ENCODE data around the gene PGM2.

The PGM2 gene

GRCh38 chr4:37852376-37852775, 25.9 kb downstream of the PGM2 start:
- TF ChIP-seq SIN3A (IDR thresholded peaks at IDR 0.05; ENCODE audit: borderline replicate concordance, insufficient read depth, low read length) = no peak
- no peak for TF ChIP-seq POLR2AphosphoS5 (IDR thresholded peaks at IDR 0.05; ENCODE audit: low read depth, low read length)
- TF ChIP-seq FOXP2 (optimal IDR thresholded peaks at IDR 0.05; ENCODE audit: borderline replicate concordance, extremely low read depth, extremely low read length, insufficient read depth) = no peak
- TF ChIP-seq TAF1 (IDR thresholded peaks at IDR 0.05; ENCODE audit: borderline replicate concordance, insufficient read depth, low read length) = no peak
- no peak for TF ChIP-seq REST (IDR thresholded peaks at IDR 0.05; ENCODE audit: insufficient read depth in 1 of 2, low read depth in 2 of 2, low read length in 2 of 2)

GRCh38 chr4:37858112-37858511, 31.6 kb downstream of the PGM2 start:
- TF ChIP-seq TAF1 (IDR thresholded peaks at IDR 0.05; ENCODE audit: borderline replicate concordance, insufficient read depth, low read length) = no peak
- no peak for TF ChIP-seq FOXP2 (optimal IDR thresholded peaks at IDR 0.05; ENCODE audit: borderline replicate concordance, extremely low read depth, extremely low read length, insufficient read depth)
- TF ChIP-seq SIN3A (IDR thresholded peaks at IDR 0.05; ENCODE audit: borderline replicate concordance, insufficient read depth, low read length) = no peak
- TF ChIP-seq POLR2AphosphoS5 (IDR thresholded peaks at IDR 0.05; ENCODE audit: low read depth, low read length) = no peak
- TF ChIP-seq REST (IDR thresholded peaks at IDR 0.05; ENCODE audit: insufficient read depth in 1 of 2, low read depth in 2 of 2, low read length in 2 of 2) = no peak

- no peak for TF ChIP-seq TAF1 (IDR thresholded peaks at IDR 0.05; ENCODE audit: borderline replicate concordance, insufficient read depth, low read length)
- TF ChIP-seq SIN3A (IDR thresholded peaks at IDR 0.05; ENCODE audit: borderline replicate concordance, insufficient read depth, low read length) = no peak
- no peak for TF ChIP-seq FOXP2 (optimal IDR thresholded peaks at IDR 0.05; ENCODE audit: borderline replicate concordance, extremely low read depth, extremely low read length, insufficient read depth)
- TF ChIP-seq REST (IDR thresholded peaks at IDR 0.05; ENCODE audit: insufficient read depth in 1 of 2, low read depth in 2 of 2, low read length in 2 of 2) = no peak
- TF ChIP-seq POLR2AphosphoS5 (IDR thresholded peaks at IDR 0.05; ENCODE audit: low read depth, low read length) = no peak
Observed at GRCh38 chr4:37858872-37859271, 32.4 kb downstream of the PGM2 start.

- no peak for TF ChIP-seq FOXP2 (optimal IDR thresholded peaks at IDR 0.05; ENCODE audit: borderline replicate concordance, extremely low read depth, extremely low read length, insufficient read depth)
- TF ChIP-seq POLR2AphosphoS5 (IDR thresholded peaks at IDR 0.05; ENCODE audit: low read depth, low read length) = no peak
- no peak for TF ChIP-seq TAF1 (IDR thresholded peaks at IDR 0.05; ENCODE audit: borderline replicate concordance, insufficient read depth, low read length)
- TF ChIP-seq REST (IDR thresholded peaks at IDR 0.05; ENCODE audit: insufficient read depth in 1 of 2, low read depth in 2 of 2, low read length in 2 of 2) = no peak
- TF ChIP-seq SIN3A (IDR thresholded peaks at IDR 0.05; ENCODE audit: borderline replicate concordance, insufficient read depth, low read length) = no peak
Observed at GRCh38 chr4:37860266-37860665, 33.8 kb downstream of the PGM2 start.

GRCh38 chr4:37862961-37863360, 36.5 kb downstream of the PGM2 start:
- TF ChIP-seq POLR2AphosphoS5 (IDR thresholded peaks at IDR 0.05; ENCODE audit: low read depth, low read length) (no peak), SIN3A (IDR thresholded peaks at IDR 0.05; ENCODE audit: borderline replicate concordance, insufficient read depth, low read length) (no peak), TAF1 (IDR thresholded peaks at IDR 0.05; ENCODE audit: borderline replicate concordance, insufficient read depth, low read length) (no peak), FOXP2 (optimal IDR thresholded peaks at IDR 0.05; ENCODE audit: borderline replicate concordance, extremely low read depth, extremely low read length, insufficient read depth) (no peak), REST (IDR thresholded peaks at IDR 0.05; ENCODE audit: insufficient read depth in 1 of 2, low read depth in 2 of 2, low read length in 2 of 2) (no peak)

Data from PFSK-1 (cell line).